ENCODE results near the gene ABR. TPM values are rescaled to one million over a fixed set of nuclear protein-coding genes. Genes with fewer than 3 reads are reported as not detected.

ABR gene
- total and polyA plus RNA-seq, 2 of the 8 experiments (the other 6 are each of a cell fraction or from before 2014, with no cell fraction given): 44.8 to 47.2 TPM

DNA sequence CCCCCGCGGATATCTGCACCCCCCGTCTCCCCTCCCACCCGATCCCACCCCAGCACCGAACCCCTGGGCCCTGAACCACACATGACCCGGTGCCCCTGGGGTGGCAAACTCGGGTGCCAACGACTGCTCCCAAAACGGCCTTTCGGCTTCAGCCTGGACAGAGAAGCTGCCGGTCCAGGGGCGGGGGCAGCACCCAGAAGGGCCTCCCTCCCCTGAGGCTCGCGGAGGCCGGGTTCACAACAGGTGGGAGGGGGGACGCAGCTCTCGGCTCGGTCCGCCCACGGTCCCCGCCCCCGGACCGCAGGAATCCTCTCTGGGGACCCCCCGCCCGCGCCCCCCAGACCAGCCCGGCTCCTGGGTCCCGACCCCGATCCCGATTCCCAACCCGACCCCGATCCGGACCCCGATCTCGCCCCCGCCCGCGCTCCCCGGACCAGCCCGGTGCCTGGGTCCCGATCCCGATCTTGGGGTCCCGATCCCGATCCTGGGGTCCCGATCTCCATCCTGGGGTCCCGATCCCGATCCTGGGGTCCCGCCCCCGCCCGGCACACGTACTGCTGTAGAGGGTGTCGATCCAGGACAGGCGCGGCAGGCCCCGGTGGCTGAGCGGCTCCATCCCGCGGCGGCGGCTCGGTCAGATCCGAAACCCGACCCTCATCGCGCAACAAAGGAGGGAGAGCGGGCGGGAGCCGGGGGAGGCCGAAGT, 516 bp downstream of the ABR start (continued):
- no peak for TF ChIP-seq CHD1 (IDR thresholded peaks at IDR 0.05; ENCODE audit: low read depth, low read length)
- no peak for TF ChIP-seq ATF3 (IDR thresholded peaks at IDR 0.05; ENCODE audit: insufficient read depth, low read depth, low read length)
- no peak for TF ChIP-seq KDM5A (IDR thresholded peaks at IDR 0.05; ENCODE audit: low read length)
- TF ChIP-seq JUN (IDR thresholded peaks at IDR 0.05; ENCODE audit: low read depth, low read length): no peak
- no peak for TF ChIP-seq RNF2 (IDR thresholded peaks at IDR 0.05; ENCODE audit: borderline replicate concordance, low read depth, low read length, missing control alignments, poor library complexity, severe bottlenecking)
- no peak for TF ChIP-seq GABPA (IDR thresholded peaks at IDR 0.05; ENCODE audit: borderline replicate concordance, insufficient read depth, low read length)
- TF ChIP-seq CREB1 (IDR thresholded peaks at IDR 0.05): no peak
- TF ChIP-seq SP2 (IDR thresholded peaks at IDR 0.05; ENCODE audit: low read length): no peak
- TF ChIP-seq USF2 (IDR thresholded peaks at IDR 0.05; ENCODE audit: low read length): no peak
- no peak for TF ChIP-seq SIRT6 (IDR thresholded peaks at IDR 0.05; ENCODE audit: low read length)
- no peak for TF ChIP-seq MAFK (IDR thresholded peaks at IDR 0.05; ENCODE audit: low read depth, low read length)
- TF ChIP-seq, protein P1, sequence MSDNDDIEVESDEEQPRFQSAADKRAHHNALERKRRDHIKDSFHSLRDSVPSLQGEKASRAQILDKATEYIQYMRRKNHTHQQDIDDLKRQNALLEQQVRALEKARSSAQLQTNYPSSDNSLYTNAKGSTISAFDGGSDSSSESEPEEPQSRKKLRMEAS (IDR thresholded peaks at IDR 0.05): 0 out of 2 replicates have a peak, but pooled peaks have one; percentile 32
- TF ChIP-seq RAD21 (IDR thresholded peaks at IDR 0.05 in 1 of 2, conservative IDR thresholded peaks at IDR 0.05 in 1 of 2; ENCODE audit: low read depth in 2 of 2, low read length in 2 of 2): no peak
- TF ChIP-seq, protein P2, sequence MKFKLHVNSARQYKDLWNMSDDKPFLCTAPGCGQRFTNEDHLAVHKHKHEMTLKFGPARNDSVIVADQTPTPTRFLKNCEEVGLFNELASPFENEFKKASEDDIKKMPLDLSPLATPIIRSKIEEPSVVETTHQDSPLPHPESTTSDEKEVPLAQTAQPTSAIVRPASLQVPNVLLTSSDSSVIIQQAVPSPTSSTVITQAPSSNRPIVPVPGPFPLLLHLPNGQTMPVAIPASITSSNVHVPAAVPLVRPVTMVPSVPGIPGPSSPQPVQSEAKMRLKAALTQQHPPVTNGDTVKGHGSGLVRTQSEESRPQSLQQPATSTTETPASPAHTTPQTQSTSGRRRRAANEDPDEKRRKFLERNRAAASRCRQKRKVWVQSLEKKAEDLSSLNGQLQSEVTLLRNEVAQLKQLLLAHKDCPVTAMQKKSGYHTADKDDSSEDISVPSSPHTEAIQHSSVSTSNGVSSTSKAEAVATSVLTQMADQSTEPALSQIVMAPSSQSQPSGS (IDR thresholded peaks at IDR 0.05; ENCODE audit: low read length): no peak
- TF ChIP-seq TCF12 (IDR thresholded peaks at IDR 0.05; ENCODE audit: low read depth, low read length): no peak
